Panc1 (cell line): Measurements from ENCODE around the gene STK11IP.

Source experiments
- POLR2AphosphoS5 ChIP-seq: IDR thresholded peaks from 2 replicates; pipeline ENCODE4 v1.6.1; 2012; ENCODE audit warnings: mild to moderate bottlenecking, low read depth, low read length, moderate library complexity
- SIN3A ChIP-seq: IDR thresholded peaks from 2 replicates; pipeline ENCODE4 v1.6.1; 2012; ENCODE audit warnings: low read depth, mild to moderate bottlenecking, low read length, moderate library complexity, borderline replicate concordance; ENCODE audit not compliant: insufficient read depth
- TCF7L2 ChIP-seq: IDR thresholded peaks from 2 replicates; pipeline ENCODE4 v1.6.1; 2011; ENCODE audit warnings: mild to moderate bottlenecking, low read depth, low read length, inconsistent platforms
- TF ChIP-seq, protein P1 (sequence below): fragments of 450-650 bp; IDR thresholded peaks from 2 replicates; pipeline ENCODE4 v1.5.1; 2017; ENCODE audit warnings: mild to moderate bottlenecking
- TF ChIP-seq, protein P2 (sequence below), 2 experiments: IDR thresholded peaks; 2 replicates each; pipeline ENCODE4 v1.6.1; 2011 to 2012; ENCODE audit warnings: low read depth in 2 of 2, control low read depth in 1 of 2, low read length in 1 of 2, mild to moderate bottlenecking in 1 of 2, moderate library complexity in 1 of 2; ENCODE audit not compliant: insufficient read depth in 1 of 2

DNA sequence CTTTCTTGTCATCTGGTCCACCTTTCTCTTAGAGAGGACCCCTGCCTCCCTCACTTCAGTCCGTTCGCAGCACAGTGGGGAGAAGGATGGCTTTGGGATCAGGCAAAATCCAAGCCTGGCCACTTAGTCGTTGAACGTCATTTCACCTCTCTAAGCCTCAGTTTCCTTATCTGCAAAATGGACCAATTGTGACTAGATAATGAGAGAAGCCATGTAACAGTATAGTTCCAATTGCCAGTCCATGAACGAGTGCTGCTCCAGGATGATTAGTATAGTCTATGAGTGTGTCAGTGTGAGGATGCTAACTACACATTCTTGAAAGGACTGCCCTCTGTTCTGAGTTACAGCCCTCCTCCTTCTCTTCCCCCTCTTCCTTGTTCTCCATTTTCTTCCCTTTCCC is 24.5 kb upstream of the STK11IP start:
- TF ChIP-seq POLR2AphosphoS5: no peak
- TF ChIP-seq, protein P1, sequence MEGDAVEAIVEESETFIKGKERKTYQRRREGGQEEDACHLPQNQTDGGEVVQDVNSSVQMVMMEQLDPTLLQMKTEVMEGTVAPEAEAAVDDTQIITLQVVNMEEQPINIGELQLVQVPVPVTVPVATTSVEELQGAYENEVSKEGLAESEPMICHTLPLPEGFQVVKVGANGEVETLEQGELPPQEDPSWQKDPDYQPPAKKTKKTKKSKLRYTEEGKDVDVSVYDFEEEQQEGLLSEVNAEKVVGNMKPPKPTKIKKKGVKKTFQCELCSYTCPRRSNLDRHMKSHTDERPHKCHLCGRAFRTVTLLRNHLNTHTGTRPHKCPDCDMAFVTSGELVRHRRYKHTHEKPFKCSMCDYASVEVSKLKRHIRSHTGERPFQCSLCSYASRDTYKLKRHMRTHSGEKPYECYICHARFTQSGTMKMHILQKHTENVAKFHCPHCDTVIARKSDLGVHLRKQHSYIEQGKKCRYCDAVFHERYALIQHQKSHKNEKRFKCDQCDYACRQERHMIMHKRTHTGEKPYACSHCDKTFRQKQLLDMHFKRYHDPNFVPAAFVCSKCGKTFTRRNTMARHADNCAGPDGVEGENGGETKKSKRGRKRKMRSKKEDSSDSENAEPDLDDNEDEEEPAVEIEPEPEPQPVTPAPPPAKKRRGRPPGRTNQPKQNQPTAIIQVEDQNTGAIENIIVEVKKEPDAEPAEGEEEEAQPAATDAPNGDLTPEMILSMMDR: no peak
- TF ChIP-seq, protein P2, sequence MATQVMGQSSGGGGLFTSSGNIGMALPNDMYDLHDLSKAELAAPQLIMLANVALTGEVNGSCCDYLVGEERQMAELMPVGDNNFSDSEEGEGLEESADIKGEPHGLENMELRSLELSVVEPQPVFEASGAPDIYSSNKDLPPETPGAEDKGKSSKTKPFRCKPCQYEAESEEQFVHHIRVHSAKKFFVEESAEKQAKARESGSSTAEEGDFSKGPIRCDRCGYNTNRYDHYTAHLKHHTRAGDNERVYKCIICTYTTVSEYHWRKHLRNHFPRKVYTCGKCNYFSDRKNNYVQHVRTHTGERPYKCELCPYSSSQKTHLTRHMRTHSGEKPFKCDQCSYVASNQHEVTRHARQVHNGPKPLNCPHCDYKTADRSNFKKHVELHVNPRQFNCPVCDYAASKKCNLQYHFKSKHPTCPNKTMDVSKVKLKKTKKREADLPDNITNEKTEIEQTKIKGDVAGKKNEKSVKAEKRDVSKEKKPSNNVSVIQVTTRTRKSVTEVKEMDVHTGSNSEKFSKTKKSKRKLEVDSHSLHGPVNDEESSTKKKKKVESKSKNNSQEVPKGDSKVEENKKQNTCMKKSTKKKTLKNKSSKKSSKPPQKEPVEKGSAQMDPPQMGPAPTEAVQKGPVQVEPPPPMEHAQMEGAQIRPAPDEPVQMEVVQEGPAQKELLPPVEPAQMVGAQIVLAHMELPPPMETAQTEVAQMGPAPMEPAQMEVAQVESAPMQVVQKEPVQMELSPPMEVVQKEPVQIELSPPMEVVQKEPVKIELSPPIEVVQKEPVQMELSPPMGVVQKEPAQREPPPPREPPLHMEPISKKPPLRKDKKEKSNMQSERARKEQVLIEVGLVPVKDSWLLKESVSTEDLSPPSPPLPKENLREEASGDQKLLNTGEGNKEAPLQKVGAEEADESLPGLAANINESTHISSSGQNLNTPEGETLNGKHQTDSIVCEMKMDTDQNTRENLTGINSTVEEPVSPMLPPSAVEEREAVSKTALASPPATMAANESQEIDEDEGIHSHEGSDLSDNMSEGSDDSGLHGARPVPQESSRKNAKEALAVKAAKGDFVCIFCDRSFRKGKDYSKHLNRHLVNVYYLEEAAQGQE (IDR thresholded peaks at IDR 0.05; ENCODE audit: insufficient read depth in 1 of 2, low read depth in 2 of 2, low read length in 1 of 2): no peak
- TF ChIP-seq SIN3A: no peak
- no peak for TF ChIP-seq TCF7L2
